ENCODE data around the gene NF2.

NF2 gene

GRCh38 chr22:29684244-29684643, 80.8 kb downstream of the NF2 start:
- Histone ChIP-seq H3K36me3 (ENCODE audit: insufficient read depth, low read length) (peaks cover 12% of the 10 kb centered on the region), H3K9me3 (ENCODE audit: control insufficient read depth, insufficient read depth, low read length) (no peaks in the 10 kb centered on the region), H3K4me1 (ENCODE audit: insufficient read depth, low read length) (peaks cover 5% of the 10 kb centered on the region), H3K9ac (ENCODE audit: low read depth, low read length) (no peak overlapping the region)

GRCh38 chr22:29689206-29689879, 85.9 kb downstream of the NF2 start:
- H3K9ac ChIP-seq (ENCODE audit: low read depth, low read length), result no peak overlapping the region
- H3K4me1 ChIP-seq (ENCODE audit: insufficient read depth, low read length), result peaks cover 35% of the 10 kb centered on the region
- no peaks in the 10 kb centered on the region for H3K36me3 ChIP-seq (ENCODE audit: insufficient read depth, low read length)
- no peaks in the 10 kb centered on the region for H3K9me3 ChIP-seq (ENCODE audit: control insufficient read depth, insufficient read depth, low read length)

DNA sequence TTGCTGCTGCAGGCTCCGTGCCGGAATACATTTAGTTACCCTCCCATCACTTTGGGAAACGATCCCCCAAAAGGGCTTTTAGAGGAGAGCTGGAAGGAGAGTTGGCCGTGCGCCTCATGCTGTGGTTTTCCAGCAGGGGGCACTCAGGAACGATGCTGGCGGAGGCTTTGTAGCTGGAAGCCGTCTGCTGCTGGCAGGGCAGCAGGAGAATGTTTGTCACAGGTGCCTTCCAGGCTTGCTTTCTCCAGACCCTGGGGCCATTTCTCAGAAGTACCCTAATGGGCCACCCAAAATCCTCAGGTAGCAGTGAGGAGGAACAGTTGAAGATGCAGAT, 86.4 kb downstream of the NF2 start:
- Histone ChIP-seq H3K36me3 (ENCODE audit: insufficient read depth, low read length) (no peaks in the 10 kb centered on the region), H3K9ac (ENCODE audit: low read depth, low read length) (no peak overlapping the region), H3K4me1 (ENCODE audit: insufficient read depth, low read length) (peaks cover 35% of the 10 kb centered on the region), H3K9me3 (ENCODE audit: control insufficient read depth, insufficient read depth, low read length) (no peaks in the 10 kb centered on the region)

GRCh38 chr22:29690476-29690875, 87.0 kb downstream of the NF2 start:
- Histone ChIP-seq H3K9me3 (ENCODE audit: control insufficient read depth, insufficient read depth, low read length) (no peaks in the 10 kb centered on the region), H3K9ac (ENCODE audit: low read depth, low read length) (no peak overlapping the region), H3K4me1 (ENCODE audit: insufficient read depth, low read length) (peaks cover 33% of the 10 kb centered on the region), H3K36me3 (ENCODE audit: insufficient read depth, low read length) (no peaks in the 10 kb centered on the region)

GRCh38 chr22:29691636-29692326, 88.3 kb downstream of the NF2 start:
- Histone ChIP-seq H3K9ac (ENCODE audit: low read depth, low read length) (no peak overlapping the region), H3K4me1 (ENCODE audit: insufficient read depth, low read length) (peaks cover 32% of the 10 kb centered on the region), H3K36me3 (ENCODE audit: insufficient read depth, low read length) (no peaks in the 10 kb centered on the region), H3K9me3 (ENCODE audit: control insufficient read depth, insufficient read depth, low read length) (no peaks in the 10 kb centered on the region)

DNA sequence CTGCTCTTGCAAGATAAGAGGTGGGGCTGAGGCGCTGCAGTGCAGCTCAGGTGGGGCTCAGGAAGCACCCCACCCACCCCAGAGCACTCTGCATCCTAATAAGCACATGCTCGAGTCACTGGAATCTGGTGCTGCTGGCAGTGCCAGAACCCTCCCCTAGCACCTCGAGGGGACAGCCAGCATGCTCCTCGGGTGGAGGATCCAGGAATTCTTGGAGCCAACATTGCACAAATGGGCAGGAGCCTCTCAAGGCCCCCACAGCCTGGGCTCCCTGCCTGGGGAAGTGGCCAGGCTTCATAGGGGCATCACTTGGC, 88.9 kb downstream of the NF2 start:
- no peak overlapping the region for H3K9ac ChIP-seq (ENCODE audit: low read depth, low read length)
- peaks cover 32% of the 10 kb centered on the region for H3K4me1 ChIP-seq (ENCODE audit: insufficient read depth, low read length)
- no peaks in the 10 kb centered on the region for H3K36me3 ChIP-seq (ENCODE audit: insufficient read depth, low read length)
- H3K9me3 ChIP-seq (ENCODE audit: control insufficient read depth, insufficient read depth, low read length), result no peaks in the 10 kb centered on the region

DNA sequence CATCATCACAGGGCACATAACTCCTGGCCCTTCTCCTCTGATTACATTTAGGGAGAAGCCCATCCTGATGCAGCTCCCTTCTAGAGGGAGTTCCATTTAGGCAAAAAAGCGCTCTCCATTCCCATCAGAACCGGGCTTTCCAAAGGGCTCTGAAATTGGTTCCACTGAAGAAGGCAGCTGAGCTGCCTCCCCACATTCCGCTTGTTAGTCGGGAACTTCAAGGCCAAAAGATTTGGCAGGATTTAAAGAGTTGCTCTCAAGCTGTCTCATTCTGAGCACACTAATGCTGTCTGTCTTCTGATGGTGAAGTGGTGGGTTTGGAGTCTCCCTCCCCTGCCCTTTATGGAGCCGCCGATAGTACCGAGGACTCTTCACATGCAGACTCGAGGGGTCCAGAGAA, 89.7 kb downstream of the NF2 start:
- H3K9me3 ChIP-seq (ENCODE audit: control insufficient read depth, insufficient read depth, low read length), result no peaks in the 10 kb centered on the region
- H3K9ac ChIP-seq (ENCODE audit: low read depth, low read length), result no peak overlapping the region
- no peaks in the 10 kb centered on the region for H3K36me3 ChIP-seq (ENCODE audit: insufficient read depth, low read length)
- H3K4me1 ChIP-seq (ENCODE audit: insufficient read depth, low read length), result peaks cover 32% of the 10 kb centered on the region

DNA sequence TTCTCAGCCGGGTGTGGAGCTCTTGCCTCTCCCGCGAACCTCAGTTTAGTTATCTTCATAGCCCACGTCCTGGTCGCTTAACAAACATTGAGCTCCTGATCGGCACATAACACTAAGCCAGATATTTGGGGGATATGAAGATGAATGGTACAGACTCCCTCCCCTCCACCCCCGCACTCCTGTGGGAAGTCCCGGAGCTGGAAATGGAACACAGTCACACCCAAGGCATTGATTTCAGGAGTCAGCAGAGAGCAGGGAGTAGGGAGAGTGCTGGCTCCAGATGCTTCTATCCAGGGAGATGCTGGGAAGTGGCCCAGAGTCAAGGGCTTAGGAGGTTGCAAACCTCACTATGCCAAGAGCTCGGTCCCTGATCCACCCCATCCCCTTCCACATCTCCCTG, 90.2 kb downstream of the NF2 start:
- Histone ChIP-seq H3K9ac (ENCODE audit: low read depth, low read length) (no peak overlapping the region), H3K36me3 (ENCODE audit: insufficient read depth, low read length) (no peaks in the 10 kb centered on the region), H3K4me1 (ENCODE audit: insufficient read depth, low read length) (peaks cover 32% of the 10 kb centered on the region), H3K9me3 (ENCODE audit: control insufficient read depth, insufficient read depth, low read length) (no peaks in the 10 kb centered on the region)

DNA sequence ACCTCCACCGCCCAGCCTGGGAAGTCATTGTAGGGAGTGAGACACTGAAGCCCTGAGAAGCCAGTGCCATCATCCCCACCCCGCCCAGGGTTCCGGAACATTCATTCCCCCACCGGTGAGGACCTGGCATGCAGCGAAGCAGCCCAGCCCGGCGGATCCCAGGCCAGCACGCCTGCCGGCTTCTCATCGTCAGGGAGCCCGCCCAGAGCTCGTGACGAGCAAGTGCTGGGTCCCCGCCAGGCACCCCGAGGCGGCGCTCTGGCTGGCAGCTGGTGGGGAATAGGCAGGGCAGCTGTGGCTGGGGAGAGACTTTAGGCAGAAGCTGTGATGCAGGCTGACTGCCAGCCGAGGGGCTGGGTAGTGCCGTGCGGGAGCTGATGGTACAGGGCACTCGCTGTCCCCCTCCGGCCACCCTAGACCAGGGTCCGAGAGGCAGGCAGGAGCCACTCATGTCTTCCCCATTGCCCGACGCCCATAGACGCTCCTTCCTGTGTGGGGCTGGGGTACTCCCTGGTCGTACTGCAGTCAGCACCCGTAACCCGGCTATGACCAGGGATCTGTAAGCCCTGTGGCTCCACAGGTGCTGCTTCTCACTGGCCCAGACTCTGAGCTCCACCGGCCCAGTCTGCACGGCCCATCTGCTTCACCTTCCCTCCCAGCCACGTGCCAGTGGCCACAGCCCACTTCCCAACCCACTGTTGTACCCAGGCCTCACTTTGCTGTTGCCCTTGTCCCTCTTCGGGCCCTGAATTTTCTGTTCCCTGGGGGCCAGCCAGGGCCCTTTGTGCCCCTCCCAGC, 91.9 kb downstream of the NF2 start:
- no peak overlapping the region for H3K9ac ChIP-seq (ENCODE audit: low read depth, low read length)
- peaks cover 21% of the 10 kb centered on the region for H3K4me1 ChIP-seq (ENCODE audit: insufficient read depth, low read length)
- H3K36me3 ChIP-seq (ENCODE audit: insufficient read depth, low read length), result no peaks in the 10 kb centered on the region
- H3K9me3 ChIP-seq (ENCODE audit: control insufficient read depth, insufficient read depth, low read length), result no peaks in the 10 kb centered on the region

DNA sequence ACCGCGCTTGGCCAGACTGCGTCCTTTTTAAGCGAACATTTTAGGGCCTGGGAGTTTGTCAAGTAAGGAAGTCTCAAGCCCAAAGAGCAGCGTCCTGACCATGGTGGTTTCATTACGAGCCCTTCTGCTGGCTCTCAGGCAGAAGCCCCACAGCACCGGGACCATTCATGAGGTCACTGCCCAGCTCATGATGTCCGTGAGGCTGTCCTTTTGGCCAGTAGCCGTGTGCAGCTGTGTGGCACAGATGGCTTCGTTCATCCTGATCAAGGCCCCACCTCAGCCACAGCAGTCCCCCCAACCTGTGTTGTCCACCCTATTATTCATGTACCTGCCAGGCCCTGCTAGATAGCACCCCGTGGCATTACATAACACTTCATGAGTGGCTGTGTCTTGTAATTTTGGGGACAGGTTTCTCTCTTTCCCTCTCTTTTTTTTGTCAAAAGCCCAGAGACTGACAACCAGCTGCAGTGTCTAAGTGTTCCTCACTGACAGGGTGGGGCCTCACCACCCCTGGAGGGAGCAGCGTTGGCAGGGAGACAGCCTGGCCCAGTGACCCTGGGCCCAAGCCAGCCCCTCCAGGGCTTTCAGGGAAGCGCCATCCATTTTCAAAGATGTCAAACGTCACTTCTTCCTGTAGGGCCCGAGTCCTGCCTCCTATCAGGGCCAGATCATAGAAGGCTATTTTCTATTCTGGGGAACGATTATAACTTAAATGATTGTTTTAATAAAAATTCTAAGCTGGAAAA, 94.6 kb downstream of the NF2 start:
- Histone ChIP-seq H3K36me3 (ENCODE audit: insufficient read depth, low read length) (no peaks in the 10 kb centered on the region), H3K4me1 (ENCODE audit: insufficient read depth, low read length) (peaks cover 20% of the 10 kb centered on the region), H3K9me3 (ENCODE audit: control insufficient read depth, insufficient read depth, low read length) (no peaks in the 10 kb centered on the region), H3K9ac (ENCODE audit: low read depth, low read length) (no peak overlapping the region)

DNA sequence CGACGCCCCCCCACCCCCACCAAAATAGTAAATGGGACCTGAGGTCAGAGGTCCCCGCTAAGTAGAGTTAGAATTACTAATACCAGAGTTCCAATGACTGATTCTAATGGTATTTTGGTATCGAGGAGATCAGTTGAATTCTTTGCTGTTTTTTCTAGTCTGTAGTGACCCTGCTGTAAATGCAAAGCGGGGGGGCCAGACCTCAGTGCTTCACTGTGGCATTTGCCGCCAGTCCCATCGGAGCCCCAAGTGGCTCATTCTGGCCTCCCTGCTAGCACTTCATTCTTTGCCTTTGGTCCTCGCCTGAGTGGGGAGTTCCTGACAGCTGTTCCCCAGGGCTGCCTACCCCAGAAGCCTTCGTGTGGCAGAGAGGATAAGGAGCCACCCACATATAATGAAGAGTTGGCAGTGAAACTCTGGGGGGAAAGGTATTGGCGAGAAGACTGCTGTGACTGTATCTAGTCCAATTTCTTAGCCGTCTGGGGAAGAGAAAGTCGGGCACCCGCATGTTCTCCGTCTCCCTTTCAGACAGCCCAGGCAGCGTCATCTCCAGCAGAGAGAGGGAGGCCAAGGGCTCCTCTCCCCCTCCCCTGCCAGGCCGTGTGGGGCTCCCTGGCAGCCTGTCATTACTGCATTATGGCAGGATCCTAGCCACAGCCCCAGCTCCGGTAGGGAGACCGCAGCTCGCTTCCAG, 96.9 kb downstream of the NF2 start:
- Histone ChIP-seq H3K36me3 (ENCODE audit: insufficient read depth, low read length) (no peaks in the 10 kb centered on the region), H3K4me1 (ENCODE audit: insufficient read depth, low read length) (peaks cover 27% of the 10 kb centered on the region), H3K9ac (ENCODE audit: low read depth, low read length) (no peak overlapping the region), H3K9me3 (ENCODE audit: control insufficient read depth, insufficient read depth, low read length) (no peaks in the 10 kb centered on the region)

- peaks cover 27% of the 10 kb centered on the region for H3K4me1 ChIP-seq (ENCODE audit: insufficient read depth, low read length)
- no peak overlapping the region for H3K9ac ChIP-seq (ENCODE audit: low read depth, low read length)
- no peaks in the 10 kb centered on the region for H3K36me3 ChIP-seq (ENCODE audit: insufficient read depth, low read length)
- H3K9me3 ChIP-seq (ENCODE audit: control insufficient read depth, insufficient read depth, low read length), result no peaks in the 10 kb centered on the region
These were observed 97.4 kb downstream of the NF2 start for GRCh38 chr22:29700900-29701154.

DNA sequence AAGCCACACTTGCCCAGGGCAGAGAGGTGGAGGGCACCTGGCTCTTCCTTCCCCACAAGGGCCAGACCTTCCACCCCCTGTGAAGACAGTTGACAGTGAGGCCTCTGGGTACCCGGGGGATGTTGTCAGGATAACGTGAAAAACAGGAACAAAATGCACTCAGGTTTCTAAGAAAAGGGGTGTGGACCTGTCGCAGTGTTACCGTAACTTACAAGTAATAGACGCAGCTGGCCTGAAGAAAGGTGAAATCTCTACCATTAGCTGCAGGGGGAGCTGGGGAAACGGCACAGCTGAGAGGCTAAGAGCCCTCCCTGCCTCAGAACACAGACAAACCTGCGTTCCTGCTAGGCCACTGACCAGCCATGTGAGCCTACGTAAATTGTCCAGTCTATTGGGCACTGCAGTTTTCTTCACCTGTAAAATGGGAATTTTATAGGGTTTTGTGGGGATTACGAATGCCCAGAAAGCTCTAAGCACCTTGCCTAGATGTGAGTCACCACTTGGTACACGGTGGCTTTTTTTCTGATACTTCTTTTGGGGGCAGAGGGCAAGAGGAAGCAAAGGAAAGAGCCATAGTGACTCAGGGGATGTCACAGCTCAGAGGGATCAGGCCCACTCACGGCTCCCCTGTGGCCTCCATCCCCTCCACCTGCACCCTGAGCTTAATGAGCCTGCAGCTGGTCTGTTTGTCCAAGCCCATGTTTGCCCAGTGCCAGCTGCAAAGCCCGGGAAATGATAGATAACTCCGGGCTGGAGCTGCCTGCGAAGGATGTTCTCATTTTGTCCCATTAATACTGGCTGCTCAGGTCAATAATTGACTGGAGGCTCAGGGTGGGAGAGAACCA, 97.9 kb downstream of the NF2 start:
- Histone ChIP-seq H3K9me3 (ENCODE audit: control insufficient read depth, insufficient read depth, low read length) (no peaks in the 10 kb centered on the region), H3K36me3 (ENCODE audit: insufficient read depth, low read length) (no peaks in the 10 kb centered on the region), H3K9ac (ENCODE audit: low read depth, low read length) (no peak overlapping the region), H3K4me1 (ENCODE audit: insufficient read depth, low read length) (peaks cover 27% of the 10 kb centered on the region)

Measured in ES-I3 (cell line).